ENCODE data around the gene PTPRT.

PTPRT gene

GRCh38 chr20:42368910-42369309, 820.8 kb downstream of the PTPRT start:
- Histone ChIP-seq H3K4me2 (ENCODE audit: low read depth, low read length, poor library complexity, severe bottlenecking) (no peak overlapping the region), H4K20me1 (ENCODE audit: low read depth, low read length) (no peaks in the 10 kb centered on the region), H2AFZ (ENCODE audit: low read depth, low read length, severe bottlenecking) (no peak overlapping the region), H3K27me3 (ENCODE audit: low read length) (no peaks in the 10 kb centered on the region), H3K9me3 (ENCODE audit: insufficient read depth, low read length) (no peaks in the 10 kb centered on the region), H3K27ac (ENCODE audit: low read depth, low read length) (no peak overlapping the region), H3K79me2 (ENCODE audit: insufficient read depth, low read length) (no peaks in the 10 kb centered on the region), H3K9me2 (replicated peaks; ENCODE audit: insufficient read depth, low read length) (no peaks in the 10 kb centered on the region), H3F3A (ENCODE audit: insufficient read depth) (no peaks in the 10 kb centered on the region), H3K36me3 (ENCODE audit: low read length) (no peaks in the 10 kb centered on the region), H3K4me3 (ENCODE audit: insufficient read depth, low read length, poor library complexity, severe bottlenecking) (no peak overlapping the region), H3K9ac (ENCODE audit: low read length) (no peak overlapping the region)
- TF ChIP-seq EZH2phosphoT487 (conservative IDR thresholded peaks at IDR 0.05; ENCODE audit: low read length) (no peak), CTCF (IDR thresholded peaks at IDR 0.05; ENCODE audit: insufficient read depth, low read length, poor library complexity, severe bottlenecking) (no peak)

GRCh38 chr20:42366626-42367025, 823.1 kb downstream of the PTPRT start:
- TF ChIP-seq EZH2phosphoT487 (conservative IDR thresholded peaks at IDR 0.05; ENCODE audit: low read length) (no peak), CTCF (IDR thresholded peaks at IDR 0.05; ENCODE audit: insufficient read depth, low read length, poor library complexity, severe bottlenecking) (no peak)
- Histone ChIP-seq H4K20me1 (ENCODE audit: low read depth, low read length) (no peaks in the 10 kb centered on the region), H3K36me3 (ENCODE audit: low read length) (no peaks in the 10 kb centered on the region), H3K9me2 (replicated peaks; ENCODE audit: insufficient read depth, low read length) (no peaks in the 10 kb centered on the region), H3K4me2 (ENCODE audit: low read depth, low read length, poor library complexity, severe bottlenecking) (no peak overlapping the region), H3K27ac (ENCODE audit: low read depth, low read length) (no peak overlapping the region), H3K27me3 (ENCODE audit: low read length) (no peaks in the 10 kb centered on the region), H3K79me2 (ENCODE audit: insufficient read depth, low read length) (no peaks in the 10 kb centered on the region), H2AFZ (ENCODE audit: low read depth, low read length, severe bottlenecking) (no peak overlapping the region), H3F3A (ENCODE audit: insufficient read depth) (no peaks in the 10 kb centered on the region), H3K4me3 (ENCODE audit: insufficient read depth, low read length, poor library complexity, severe bottlenecking) (no peak overlapping the region), H3K9me3 (ENCODE audit: insufficient read depth, low read length) (no peaks in the 10 kb centered on the region), H3K9ac (ENCODE audit: low read length) (no peak overlapping the region)

- no peak for TF ChIP-seq EZH2phosphoT487 (conservative IDR thresholded peaks at IDR 0.05; ENCODE audit: low read length)
- no peak overlapping the region for H3K27ac ChIP-seq (ENCODE audit: low read depth, low read length)
- H3K79me2 ChIP-seq (ENCODE audit: insufficient read depth, low read length), result no peaks in the 10 kb centered on the region
- no peaks in the 10 kb centered on the region for H3K27me3 ChIP-seq (ENCODE audit: low read length)
- no peak overlapping the region for H3K9ac ChIP-seq (ENCODE audit: low read length)
- H3K9me3 ChIP-seq (ENCODE audit: insufficient read depth, low read length), result no peaks in the 10 kb centered on the region
- no peaks in the 10 kb centered on the region for H3K9me2 ChIP-seq (replicated peaks; ENCODE audit: insufficient read depth, low read length)
- H3K4me2 ChIP-seq (ENCODE audit: low read depth, low read length, poor library complexity, severe bottlenecking), result no peak overlapping the region
- no peaks in the 10 kb centered on the region for H3K36me3 ChIP-seq (ENCODE audit: low read length)
- H3K4me3 ChIP-seq (ENCODE audit: insufficient read depth, low read length, poor library complexity, severe bottlenecking), result no peak overlapping the region
- no peaks in the 10 kb centered on the region for H3F3A ChIP-seq (ENCODE audit: insufficient read depth)
- H2AFZ ChIP-seq (ENCODE audit: low read depth, low read length, severe bottlenecking), result no peak overlapping the region
- H4K20me1 ChIP-seq (ENCODE audit: low read depth, low read length), result no peaks in the 10 kb centered on the region
These were observed 825.3 kb downstream of the PTPRT start for GRCh38 chr20:42364446-42364845.

GRCh38 chr20:42361402-42361970, 828.2 kb downstream of the PTPRT start:
- Histone ChIP-seq H3K79me2 (ENCODE audit: insufficient read depth, low read length) (no peaks in the 10 kb centered on the region), H4K20me1 (ENCODE audit: low read depth, low read length) (no peaks in the 10 kb centered on the region), H2AFZ (ENCODE audit: low read depth, low read length, severe bottlenecking) (no peak overlapping the region), H3K4me2 (ENCODE audit: low read depth, low read length, poor library complexity, severe bottlenecking) (no peak overlapping the region), H3K27ac (ENCODE audit: low read depth, low read length) (no peak overlapping the region), H3K9me3 (ENCODE audit: insufficient read depth, low read length) (no peaks in the 10 kb centered on the region), H3K9me2 (replicated peaks; ENCODE audit: insufficient read depth, low read length) (no peaks in the 10 kb centered on the region), H3K9ac (ENCODE audit: low read length) (no peak overlapping the region), H3F3A (ENCODE audit: insufficient read depth) (no peaks in the 10 kb centered on the region), H3K4me3 (ENCODE audit: insufficient read depth, low read length, poor library complexity, severe bottlenecking) (no peak overlapping the region), H3K36me3 (ENCODE audit: low read length) (no peaks in the 10 kb centered on the region), H3K27me3 (ENCODE audit: low read length) (no peaks in the 10 kb centered on the region)
- TF ChIP-seq CTCF (IDR thresholded peaks at IDR 0.05; ENCODE audit: insufficient read depth, low read length, poor library complexity, severe bottlenecking) (no peak), EZH2phosphoT487 (conservative IDR thresholded peaks at IDR 0.05; ENCODE audit: low read length) (no peak)

All from SU-DHL-6 (cell line).